IMR-90 (cell line): ENCODE data around the gene PLXDC2.

Source experiments
- BHLHE40 ChIP-seq: fragments of 150-350 bp; IDR thresholded peaks from 2 replicates; pipeline ENCODE4 v1.6.1; 2016; ENCODE audit warnings: mild to moderate bottlenecking, low read depth, low read length
- CTCF ChIP-seq: conservative IDR thresholded peaks from 2 replicates; pipeline ENCODE4 v1.5.1; 2012; ENCODE audit warnings: mild to moderate bottlenecking, low read depth, low read length, improper control_type of control experiment
- POLR2A ChIP-seq: IDR thresholded peaks from 2 replicates; pipeline ENCODE4 v1.6.1; 2012; ENCODE audit warnings: mild to moderate bottlenecking, low read depth, low read length
- RCOR1 ChIP-seq: IDR thresholded peaks from 2 replicates; pipeline ENCODE4 v1.6.1; 2012; ENCODE audit warnings: mild to moderate bottlenecking, low read length, improper control_type of control experiment; ENCODE audit not compliant: insufficient replicate concordance
- RFX5 ChIP-seq: IDR thresholded peaks from 2 replicates; pipeline ENCODE4 v1.8.0; 2012; ENCODE audit warnings: low read depth, mild to moderate bottlenecking, low read length, moderate library complexity

GRCh38 chr10:20029523-20029922, 213.3 kb downstream of the PLXDC2 start:
- TF ChIP-seq POLR2A (no peak), CTCF (no peak), RCOR1 (no peak), BHLHE40 (no peak), RFX5 (no peak)
